ENCODE data around the gene KLHL3. TPM values are rescaled to one million over a fixed set of nuclear protein-coding genes. Genes with fewer than 3 reads are reported as not detected.

The KLHL3 gene
- total and polyA plus RNA-seq, 4 donors: 0.91 to 8.8 (median 3.7) TPM

DNA sequence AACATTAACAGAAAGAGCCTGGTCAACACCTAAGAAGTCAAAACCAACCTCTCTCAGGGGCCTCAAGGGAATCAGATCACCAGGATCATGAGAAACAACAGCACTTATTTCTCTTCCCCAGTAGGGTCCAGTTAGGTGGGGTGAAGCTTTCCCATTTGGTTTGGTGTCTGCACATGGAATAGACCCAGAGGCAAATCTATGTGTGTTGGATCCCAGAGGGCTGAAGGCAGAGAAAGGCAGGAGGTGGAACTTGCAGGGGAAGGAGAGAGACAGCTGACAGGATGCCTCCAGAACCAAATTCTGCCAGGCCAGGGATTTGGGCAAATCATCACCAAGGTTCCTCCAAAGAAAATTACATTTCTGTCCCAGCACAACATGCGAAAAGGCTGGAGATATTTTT, 132.0 kb downstream of the KLHL3 start:
- no peaks in the 10 kb centered on the region for H3K36me3 ChIP-seq (ENCODE audit: control insufficient read depth in 4 of 4, insufficient read depth in 3 of 4, low read depth in 1 of 4, low read length in 3 of 4)
- no peak overlapping the region for H3K9ac ChIP-seq (ENCODE audit: low read depth in 1 of 2, low read length in 2 of 2)
- WGBS: 85% methylated on average over 1 of the region's 1 CpG
- peaks cover 0 to 2% (median 0%) of the 10 kb centered on the region in 4 donors for H3K27me3 ChIP-seq (ENCODE audit: control insufficient read depth in 4 of 4, insufficient read depth in 4 of 4, low read length in 3 of 4)
- H3K4me1 ChIP-seq (ENCODE audit: control insufficient read depth in 4 of 4, insufficient read depth in 4 of 4, low read length in 3 of 4): no peaks in the 10 kb centered on the region
- H3K9me3 ChIP-seq (ENCODE audit: control insufficient read depth in 4 of 4, low read length in 3 of 4): no peaks in the 10 kb centered on the region
- H3K4me3 ChIP-seq (ENCODE audit: low read depth in 1 of 3, low read length in 3 of 3): no peak overlapping the region
- peak; percentile 3 for DNase-seq (ENCODE audit: low spot score)
- no peak overlapping the region for H3K27ac ChIP-seq (ENCODE audit: low read depth in 1 of 2, low read length in 2 of 2)
- TF ChIP-seq HNF4G (IDR thresholded peaks at IDR 0.05): no peak
- TF ChIP-seq RAD21 (IDR thresholded peaks at IDR 0.05): no peak
- TF ChIP-seq, protein P1, sequence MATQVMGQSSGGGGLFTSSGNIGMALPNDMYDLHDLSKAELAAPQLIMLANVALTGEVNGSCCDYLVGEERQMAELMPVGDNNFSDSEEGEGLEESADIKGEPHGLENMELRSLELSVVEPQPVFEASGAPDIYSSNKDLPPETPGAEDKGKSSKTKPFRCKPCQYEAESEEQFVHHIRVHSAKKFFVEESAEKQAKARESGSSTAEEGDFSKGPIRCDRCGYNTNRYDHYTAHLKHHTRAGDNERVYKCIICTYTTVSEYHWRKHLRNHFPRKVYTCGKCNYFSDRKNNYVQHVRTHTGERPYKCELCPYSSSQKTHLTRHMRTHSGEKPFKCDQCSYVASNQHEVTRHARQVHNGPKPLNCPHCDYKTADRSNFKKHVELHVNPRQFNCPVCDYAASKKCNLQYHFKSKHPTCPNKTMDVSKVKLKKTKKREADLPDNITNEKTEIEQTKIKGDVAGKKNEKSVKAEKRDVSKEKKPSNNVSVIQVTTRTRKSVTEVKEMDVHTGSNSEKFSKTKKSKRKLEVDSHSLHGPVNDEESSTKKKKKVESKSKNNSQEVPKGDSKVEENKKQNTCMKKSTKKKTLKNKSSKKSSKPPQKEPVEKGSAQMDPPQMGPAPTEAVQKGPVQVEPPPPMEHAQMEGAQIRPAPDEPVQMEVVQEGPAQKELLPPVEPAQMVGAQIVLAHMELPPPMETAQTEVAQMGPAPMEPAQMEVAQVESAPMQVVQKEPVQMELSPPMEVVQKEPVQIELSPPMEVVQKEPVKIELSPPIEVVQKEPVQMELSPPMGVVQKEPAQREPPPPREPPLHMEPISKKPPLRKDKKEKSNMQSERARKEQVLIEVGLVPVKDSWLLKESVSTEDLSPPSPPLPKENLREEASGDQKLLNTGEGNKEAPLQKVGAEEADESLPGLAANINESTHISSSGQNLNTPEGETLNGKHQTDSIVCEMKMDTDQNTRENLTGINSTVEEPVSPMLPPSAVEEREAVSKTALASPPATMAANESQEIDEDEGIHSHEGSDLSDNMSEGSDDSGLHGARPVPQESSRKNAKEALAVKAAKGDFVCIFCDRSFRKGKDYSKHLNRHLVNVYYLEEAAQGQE (IDR thresholded peaks at IDR 0.05): no peak
- TF ChIP-seq CTCF (IDR thresholded peaks at IDR 0.05; ENCODE audit: low read depth, low read length, missing input control): no peak

DNA sequence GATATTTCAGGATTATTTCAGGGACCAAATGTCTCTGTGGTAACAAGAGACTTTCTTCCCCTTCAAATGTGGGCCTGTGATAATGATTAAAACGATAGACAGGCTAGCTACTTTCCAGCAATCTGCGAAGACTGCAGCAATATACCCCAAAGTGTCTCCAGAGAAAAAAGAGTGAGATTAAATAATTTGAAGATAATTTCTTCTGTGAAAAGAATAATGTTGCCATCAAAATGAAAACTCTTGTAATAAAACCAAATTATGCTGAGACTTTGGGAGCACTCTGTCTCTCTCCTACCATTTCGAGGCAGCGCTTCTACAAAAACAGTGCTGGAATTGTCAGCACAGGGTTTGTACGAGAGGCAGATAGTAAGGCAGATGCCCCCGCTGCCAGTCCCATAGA, 132.5 kb downstream of the KLHL3 start:
- H3K36me3 ChIP-seq (ENCODE audit: control insufficient read depth in 4 of 4, insufficient read depth in 3 of 4, low read depth in 1 of 4, low read length in 3 of 4): no peaks in the 10 kb centered on the region
- no peak overlapping the region for H3K9ac ChIP-seq (ENCODE audit: low read depth in 1 of 2, low read length in 2 of 2)
- no peak for DNase-seq (ENCODE audit: low spot score)
- H3K4me3 ChIP-seq (ENCODE audit: low read depth in 1 of 3, low read length in 3 of 3): no peak overlapping the region
- H3K27me3 ChIP-seq (ENCODE audit: control insufficient read depth in 4 of 4, insufficient read depth in 4 of 4, low read length in 3 of 4): peaks cover 0 to 4% (median 0%) of the 10 kb centered on the region in 4 donors
- H3K27ac ChIP-seq (ENCODE audit: low read depth in 1 of 2, low read length in 2 of 2): no peak overlapping the region
- TF ChIP-seq RXRA (IDR thresholded peaks at IDR 0.05) (no peak), FOXA1 (IDR thresholded peaks at IDR 0.05) (no peak), EGR1 (IDR thresholded peaks at IDR 0.05; ENCODE audit: low read depth in 2 of 2) (no peak), ZBTB33 (IDR thresholded peaks at IDR 0.05) (no peak), NR2F2 (IDR thresholded peaks at IDR 0.05) (no peak), ATF3 (IDR thresholded peaks at IDR 0.05) (no peak), FOXA2 (IDR thresholded peaks at IDR 0.05) (no peak)
- no peaks in the 10 kb centered on the region for H3K9me3 ChIP-seq (ENCODE audit: control insufficient read depth in 4 of 4, low read length in 3 of 4)
- 95% methylated on average over 6 of the region's 6 CpGs for WGBS
- H3K4me1 ChIP-seq (ENCODE audit: control insufficient read depth in 4 of 4, insufficient read depth in 4 of 4, low read length in 3 of 4): no peaks in the 10 kb centered on the region

Data from liver (tissue), 9 donors.